NCI-H446 treated with DMSO at 0.1 percent for 48 hours (cell line): ENCODE results near the gene HMMR.

Experiments
- DNase-seq: peaks from one replicate; lab custom pipeline; 2025; lab: John Stamatoyannopoulos, UW

HMMR gene

DNA sequence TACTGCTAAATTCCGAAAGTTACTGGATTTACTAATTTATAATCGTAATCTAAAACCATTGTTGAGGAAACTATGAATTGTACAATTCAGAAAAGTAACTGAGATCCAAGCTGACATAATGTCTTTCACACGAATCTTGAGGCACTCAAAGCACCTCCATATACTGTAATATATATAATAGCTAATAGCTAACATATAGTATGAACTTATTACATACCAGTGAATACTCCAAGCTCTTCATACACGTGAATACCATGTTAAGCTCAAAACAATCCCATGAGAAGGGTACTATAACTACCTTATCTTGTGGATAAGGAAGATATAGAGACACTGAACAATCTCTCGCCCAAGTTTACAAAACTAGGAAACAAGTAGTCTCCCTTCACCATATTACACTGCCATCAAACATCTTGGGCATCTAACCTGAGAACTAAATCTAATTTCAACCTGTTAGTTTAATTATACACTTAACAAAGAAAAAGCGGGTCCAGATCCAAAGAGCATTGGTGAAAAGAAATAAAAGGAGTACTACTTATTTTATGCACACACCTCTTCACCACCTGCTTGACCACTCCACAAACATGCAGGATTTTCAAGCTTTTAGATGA is 1.6 kb upstream of the HMMR start:
- no peak for DNase-seq

DNA sequence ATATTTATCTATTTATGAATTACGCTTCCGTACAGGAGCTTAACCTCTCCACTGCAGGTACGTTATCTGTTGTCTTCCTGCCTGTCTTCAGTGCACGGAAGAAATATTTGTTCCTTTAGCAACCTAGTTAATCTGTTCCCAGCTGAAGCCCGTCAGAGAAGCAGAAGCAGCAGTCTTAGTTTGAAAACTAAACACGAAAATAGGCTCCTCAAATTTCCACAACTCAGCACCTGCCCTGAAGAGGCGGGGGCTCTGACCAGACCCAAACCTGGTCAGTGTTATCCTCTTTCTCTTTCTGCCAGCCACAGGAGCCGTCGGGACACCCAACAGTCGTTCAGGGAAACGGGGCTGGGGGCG is 992 bp upstream of the HMMR start:
- no peak for DNase-seq

GRCh38 chr5:163459819-163460561 is 442 bp upstream of the HMMR start, which contains the start of gene NUDCD2:
NUDCD2 (minus strand) TSS chr5:163460102; CDS start chr5:163460050, 52 bp downstream.
- DNase-seq, result peak; percentile 98

DNA sequence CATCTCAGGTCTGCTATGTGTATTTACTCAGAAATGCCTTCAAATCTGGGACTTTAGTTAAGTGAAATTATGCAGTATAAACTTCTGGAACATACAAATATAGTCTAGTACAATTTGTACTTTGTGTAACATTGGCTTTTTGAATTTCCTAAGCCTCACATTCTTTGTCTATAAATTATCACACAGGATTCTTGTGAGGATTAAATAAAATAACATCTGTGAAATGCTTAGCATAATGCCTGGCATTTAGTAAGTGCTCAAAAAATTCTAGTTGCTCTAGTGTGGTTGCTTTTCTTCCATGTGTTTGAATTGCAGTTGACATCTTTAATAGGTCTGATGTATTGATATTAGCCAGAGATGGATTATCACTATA is 2.6 kb downstream of the HMMR start:
- DNase-seq, result no peak

GRCh38 chr5:163467682-163468081 is 7.2 kb downstream of the HMMR start:
- DNase-seq, result no peak

DNA sequence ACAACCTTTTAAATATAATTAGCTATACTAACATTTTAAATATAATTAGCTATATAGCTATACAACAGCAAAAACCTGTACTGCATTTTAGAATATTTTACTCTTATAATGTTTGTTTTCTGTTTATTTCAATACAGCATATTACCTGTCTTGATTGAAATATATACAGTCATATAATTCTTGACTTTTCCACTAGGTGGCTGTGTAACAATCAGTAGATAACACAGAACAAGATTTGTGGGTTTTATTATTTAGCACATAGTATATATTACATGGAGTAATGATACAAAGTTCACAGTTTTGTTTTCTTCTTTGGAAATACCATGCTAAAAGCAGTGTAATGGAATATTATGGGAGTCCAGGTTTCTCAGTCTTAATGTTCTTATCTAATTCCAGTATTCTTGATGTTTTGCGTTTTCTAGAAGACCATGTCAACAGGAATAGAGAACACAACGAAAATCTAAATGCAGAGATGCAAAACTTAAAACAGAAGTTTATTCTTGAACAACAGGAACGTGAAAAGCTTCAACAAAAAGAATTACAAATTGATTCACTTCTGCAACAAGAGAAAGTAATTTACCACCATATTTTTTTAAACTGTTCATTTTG is 13.3 kb downstream of the HMMR start:
- no peak for DNase-seq

GRCh38 chr5:163475411-163475810 is 15.0 kb downstream of the HMMR start:
- no peak for DNase-seq

DNA sequence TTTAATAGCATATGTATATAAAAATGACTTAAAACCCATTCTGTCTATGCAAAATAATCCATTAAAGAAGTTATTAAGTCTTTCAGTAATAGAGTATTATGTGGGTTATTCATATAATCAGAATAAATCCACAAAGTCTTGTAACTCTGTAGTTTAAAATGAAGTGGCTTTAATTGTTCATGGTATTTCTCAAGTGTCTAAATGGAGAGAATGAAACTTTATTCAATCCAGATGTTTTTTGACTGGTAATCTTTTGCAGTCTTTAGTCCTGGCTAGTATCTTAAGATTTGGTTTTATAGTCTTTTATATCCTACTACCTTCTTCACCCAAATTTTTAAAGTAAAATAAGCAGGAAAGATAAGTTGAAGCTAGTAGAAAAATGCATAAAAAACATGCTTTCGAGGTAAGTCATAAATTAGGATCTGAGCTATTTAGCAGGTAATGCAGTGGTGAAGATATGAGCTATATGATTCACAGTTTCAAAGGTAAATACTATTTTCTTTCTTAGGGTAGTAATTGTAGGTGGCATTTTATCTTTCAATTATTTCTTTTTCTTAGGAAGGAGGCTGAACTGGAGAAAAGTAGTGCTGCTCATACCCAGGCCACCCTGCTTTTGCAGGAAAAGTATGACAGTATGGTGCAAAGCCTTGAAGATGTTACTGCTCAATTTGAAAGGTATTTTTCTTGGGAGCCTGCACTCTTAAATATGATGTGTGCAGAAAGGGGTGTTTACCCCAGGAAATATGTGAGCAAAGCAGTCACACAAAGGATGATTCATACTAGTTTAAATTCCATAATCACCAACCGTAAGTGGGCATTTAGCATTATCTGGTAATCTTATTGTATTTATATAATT is 17.9 kb downstream of the HMMR start:
- DNase-seq, result no peak

DNA sequence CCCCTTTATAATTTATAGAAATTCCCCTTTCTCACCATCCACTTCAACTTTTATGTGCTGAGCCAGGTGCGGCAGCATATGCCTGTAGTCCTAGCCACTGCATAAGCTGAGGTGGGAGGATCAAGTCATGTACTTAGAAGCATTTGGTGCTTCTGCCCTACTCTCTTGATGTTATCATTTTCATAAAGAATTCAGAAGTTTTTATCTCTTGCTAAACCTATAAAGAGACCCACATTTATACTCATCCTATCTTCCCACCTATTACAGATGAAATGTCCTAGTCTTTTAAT is 18.5 kb downstream of the HMMR start:
- no peak for DNase-seq

- DNase-seq, result no peak
Observed at GRCh38 chr5:163489055-163489744, 28.8 kb downstream of the HMMR start.

- no peak for DNase-seq
Observed at GRCh38 chr5:163489745-163490075, 29.3 kb downstream of the HMMR start.

DNA sequence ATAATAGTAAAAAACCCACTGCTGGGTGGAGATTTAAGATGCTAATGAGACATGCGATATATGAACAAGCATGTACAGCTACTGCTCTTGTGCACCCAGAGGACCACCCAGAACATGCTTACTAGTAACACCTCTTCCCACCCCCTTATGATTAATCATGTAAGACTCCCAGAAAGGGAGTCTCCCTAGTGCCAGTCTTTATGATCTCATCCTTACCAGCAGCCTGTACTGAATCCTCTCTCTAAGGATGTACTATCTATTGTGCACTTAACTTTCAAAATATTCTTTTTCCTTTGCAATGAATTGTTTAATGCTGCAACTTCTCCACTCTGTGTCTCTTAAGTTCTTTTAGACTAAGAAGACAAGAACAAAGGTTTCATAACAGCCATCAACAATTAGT is 35.9 kb downstream of the HMMR start:
- DNase-seq, result no peak

- DNase-seq, result no peak
Observed at GRCh38 chr5:163497315-163497714, 36.9 kb downstream of the HMMR start.

GRCh38 chr5:163498886-163499285 is 38.5 kb downstream of the HMMR start:
- DNase-seq, result no peak

DNA sequence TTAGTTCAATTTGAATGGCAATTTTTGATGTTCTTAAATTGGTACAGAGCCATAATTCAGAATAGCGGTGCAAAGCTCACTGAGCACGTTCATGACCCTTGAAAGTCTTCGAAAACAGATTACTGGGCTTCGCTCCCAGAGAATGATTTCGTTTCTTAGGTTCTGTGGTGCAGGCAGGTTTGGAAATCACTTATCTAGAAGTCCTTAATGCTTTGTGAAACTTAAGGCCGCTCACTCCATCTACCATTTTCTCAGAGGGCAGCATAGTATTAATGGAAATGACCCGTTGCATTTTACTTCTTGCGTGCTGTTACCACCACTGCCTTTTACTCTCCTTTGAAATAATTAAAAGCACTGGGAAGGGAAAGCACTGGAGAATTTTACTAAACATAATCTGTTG is 42.1 kb downstream of the HMMR start:
- no peak for DNase-seq

DNA sequence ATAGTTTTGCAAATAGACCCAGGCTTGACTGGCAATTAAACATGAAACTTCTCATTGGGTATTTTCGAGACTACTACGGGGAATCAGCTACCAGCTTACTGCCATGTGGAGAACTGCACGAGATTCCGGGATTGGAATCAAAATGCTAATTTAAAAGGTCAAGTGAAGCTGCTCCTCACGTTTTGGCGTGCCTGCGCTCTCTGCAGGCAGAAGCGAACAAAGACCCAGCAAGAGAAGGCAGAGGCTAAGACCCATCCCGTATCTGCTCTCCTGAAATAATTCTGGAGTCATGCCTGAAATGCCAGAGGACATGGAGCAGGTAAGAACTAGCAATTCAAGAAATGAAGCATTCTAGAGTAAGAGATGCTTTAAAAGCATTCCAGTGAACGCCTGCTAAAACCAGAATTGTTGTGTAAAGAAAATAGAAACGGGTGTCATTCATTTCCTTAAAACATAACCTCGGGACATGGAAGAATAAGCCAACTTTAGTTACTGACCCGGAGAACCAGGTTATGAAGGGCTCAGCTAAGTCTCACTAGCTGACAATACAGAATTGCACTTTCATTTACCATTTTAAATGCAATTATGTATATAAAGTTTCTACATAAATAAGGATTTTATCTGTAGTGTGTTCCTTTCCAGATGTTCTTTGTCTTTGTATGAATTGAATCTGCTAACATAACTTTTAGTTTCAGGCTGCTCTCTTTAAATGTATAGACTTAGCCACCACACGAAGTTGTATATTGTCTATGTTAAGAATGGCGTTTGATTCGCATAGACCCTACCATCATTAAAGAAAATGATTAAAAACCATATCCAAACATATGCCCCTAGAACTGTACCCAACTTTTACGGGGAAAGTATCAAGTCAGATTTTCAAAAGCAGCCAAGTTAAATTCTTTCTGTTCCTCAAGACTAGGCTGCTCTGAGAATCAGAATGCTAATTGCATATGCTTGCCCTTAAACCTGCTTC is 43.0 kb downstream of the HMMR start:
- DNase-seq, result no peak

GRCh38 chr5:163504079-163504931 is 43.9 kb downstream of the HMMR start:
- no peak for DNase-seq

DNA sequence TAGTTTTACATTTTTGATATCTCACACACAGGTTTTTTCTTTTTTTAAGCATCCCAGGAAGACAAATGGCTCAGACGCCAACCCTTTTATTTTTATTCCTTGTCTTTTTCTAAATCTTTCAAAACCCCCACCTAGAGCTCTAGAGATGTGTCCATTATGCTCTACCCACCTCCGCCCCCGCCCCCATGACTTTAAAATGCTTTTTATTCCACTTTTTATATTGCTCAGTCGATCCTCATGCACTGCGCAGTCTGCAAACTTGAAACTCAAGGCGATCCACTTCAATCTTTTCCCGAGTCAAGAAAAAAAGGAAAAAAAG is 44.6 kb downstream of the HMMR start:
- no peak for DNase-seq

DNA sequence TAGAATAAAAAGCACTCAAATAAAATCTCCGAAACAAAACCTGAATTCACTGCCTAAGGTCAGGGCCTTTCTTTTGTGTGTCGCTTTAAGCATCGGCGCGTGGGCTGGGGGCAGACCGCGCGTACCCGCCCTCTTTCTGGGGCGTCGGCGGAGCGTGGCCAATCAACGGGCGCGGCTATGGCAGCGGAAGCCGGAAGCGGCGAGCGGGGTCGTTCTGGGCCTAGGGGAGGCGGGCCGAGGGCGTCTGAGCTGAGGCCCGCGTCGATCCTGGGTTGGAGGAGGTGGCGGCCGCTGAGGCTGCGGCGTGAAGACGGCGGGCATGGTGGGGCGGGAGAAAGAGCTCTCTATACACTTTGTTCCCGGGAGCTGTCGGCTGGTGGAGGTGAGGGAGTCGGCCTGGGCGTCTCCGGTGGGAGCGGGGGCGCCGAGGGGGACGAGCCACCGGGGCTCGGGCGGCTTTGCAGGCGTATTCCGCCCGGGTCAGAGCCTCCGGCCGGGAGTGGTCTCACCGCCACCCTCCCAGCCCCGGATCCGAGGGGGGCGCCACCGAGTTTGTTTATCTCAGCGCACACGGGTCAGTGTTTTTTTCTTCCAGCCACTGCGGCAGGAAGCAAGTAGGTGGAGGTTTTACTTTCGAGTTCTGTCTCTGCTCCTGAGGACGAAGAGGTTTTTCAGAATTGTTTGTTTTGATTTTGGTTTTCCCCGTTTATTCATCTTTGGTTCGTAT is 45.1 kb downstream of the HMMR start, which contains the start of gene MAT2B:
Gene MAT2B, plus strand, starts transcription at position 252 of the 727 bp plus-strand sequence. Its CDS starts 68 bp downstream, at position 320.
- DNase-seq, result peak; percentile 84

DNA sequence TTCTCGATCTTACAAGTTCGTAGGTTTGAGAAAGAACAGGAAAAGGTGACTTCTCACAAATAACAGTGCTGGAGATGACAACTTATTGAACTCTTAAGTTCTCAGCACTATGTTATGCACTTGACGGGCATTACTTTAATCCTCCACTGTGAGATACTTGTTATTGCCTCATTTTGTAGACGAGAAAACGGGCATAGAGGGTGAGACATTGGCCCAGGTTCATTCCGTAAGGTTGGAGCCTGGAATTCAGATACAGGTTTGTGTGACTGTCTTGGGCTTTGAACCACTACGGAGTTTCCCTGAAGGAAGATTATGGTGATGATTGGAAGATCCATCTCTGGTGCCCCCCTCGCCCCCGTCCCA is 45.6 kb downstream of the HMMR start:
- no peak for DNase-seq
